PFSK-1 (cell line): Measurements from ENCODE around the gene ATRNL1.

Experiments
- POLR2AphosphoS5 ChIP-seq: IDR thresholded peaks from 2 replicates; pipeline ENCODE4 v1.6.1; 2012; ENCODE audit warnings: low read depth, mild to moderate bottlenecking, control low read depth, low read length, moderate library complexity
- TAF1 ChIP-seq: IDR thresholded peaks from 2 replicates; pipeline ENCODE4 v1.6.1; 2012; ENCODE audit warnings: low read length, control low read depth, borderline replicate concordance; ENCODE audit not compliant: insufficient read depth
- TF ChIP-seq, protein P1 (sequence below), 2 experiments: IDR thresholded peaks; 2 replicates each; pipeline versions ENCODE4 v1.6.1 to v1.8.0; 2011 to 2012; ENCODE audit warnings: low read depth in 2 of 2, low read length in 2 of 2, control low read depth in 1 of 2, inconsistent platforms in 1 of 2, mild to moderate bottlenecking in 1 of 2, moderate library complexity in 1 of 2; ENCODE audit not compliant: insufficient read depth in 1 of 2

DNA sequence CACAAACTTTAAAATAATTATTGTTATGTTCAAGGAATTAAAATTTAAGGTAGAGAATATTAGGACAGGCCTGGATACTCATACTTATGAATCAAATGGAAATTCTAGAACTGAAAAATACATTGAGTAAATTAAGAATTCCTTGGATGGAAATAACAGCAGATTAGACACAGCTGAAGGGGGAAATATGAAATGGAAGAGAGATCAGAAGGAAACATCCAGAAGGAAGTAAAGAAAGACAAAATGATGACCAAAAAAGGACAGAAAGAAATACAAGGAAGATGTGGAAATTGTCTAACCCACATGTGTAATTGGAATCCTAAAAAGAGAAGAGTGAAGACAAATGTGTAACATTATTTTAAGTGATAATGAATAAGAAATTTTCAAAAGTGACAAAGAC lies 128.9 kb downstream of the ATRNL1 start:
- TF ChIP-seq TAF1, result no peak
- TF ChIP-seq, protein P1, sequence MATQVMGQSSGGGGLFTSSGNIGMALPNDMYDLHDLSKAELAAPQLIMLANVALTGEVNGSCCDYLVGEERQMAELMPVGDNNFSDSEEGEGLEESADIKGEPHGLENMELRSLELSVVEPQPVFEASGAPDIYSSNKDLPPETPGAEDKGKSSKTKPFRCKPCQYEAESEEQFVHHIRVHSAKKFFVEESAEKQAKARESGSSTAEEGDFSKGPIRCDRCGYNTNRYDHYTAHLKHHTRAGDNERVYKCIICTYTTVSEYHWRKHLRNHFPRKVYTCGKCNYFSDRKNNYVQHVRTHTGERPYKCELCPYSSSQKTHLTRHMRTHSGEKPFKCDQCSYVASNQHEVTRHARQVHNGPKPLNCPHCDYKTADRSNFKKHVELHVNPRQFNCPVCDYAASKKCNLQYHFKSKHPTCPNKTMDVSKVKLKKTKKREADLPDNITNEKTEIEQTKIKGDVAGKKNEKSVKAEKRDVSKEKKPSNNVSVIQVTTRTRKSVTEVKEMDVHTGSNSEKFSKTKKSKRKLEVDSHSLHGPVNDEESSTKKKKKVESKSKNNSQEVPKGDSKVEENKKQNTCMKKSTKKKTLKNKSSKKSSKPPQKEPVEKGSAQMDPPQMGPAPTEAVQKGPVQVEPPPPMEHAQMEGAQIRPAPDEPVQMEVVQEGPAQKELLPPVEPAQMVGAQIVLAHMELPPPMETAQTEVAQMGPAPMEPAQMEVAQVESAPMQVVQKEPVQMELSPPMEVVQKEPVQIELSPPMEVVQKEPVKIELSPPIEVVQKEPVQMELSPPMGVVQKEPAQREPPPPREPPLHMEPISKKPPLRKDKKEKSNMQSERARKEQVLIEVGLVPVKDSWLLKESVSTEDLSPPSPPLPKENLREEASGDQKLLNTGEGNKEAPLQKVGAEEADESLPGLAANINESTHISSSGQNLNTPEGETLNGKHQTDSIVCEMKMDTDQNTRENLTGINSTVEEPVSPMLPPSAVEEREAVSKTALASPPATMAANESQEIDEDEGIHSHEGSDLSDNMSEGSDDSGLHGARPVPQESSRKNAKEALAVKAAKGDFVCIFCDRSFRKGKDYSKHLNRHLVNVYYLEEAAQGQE (IDR thresholded peaks at IDR 0.05; ENCODE audit: insufficient read depth in 1 of 2, low read depth in 2 of 2, low read length in 2 of 2), result no peak
- TF ChIP-seq POLR2AphosphoS5, result no peak
